Measurements from ENCODE around the gene SFXN5. TPM values are rescaled to one million over a fixed set of nuclear protein-coding genes. Genes with fewer than 3 reads are reported as not detected.

The SFXN5 gene
- total RNA-seq, 4 donors from 2014 or later: 5.7 to 11.8 (median 6.7) TPM

GRCh38 chr2:73105511-73105971, 34.0 kb upstream of the SFXN5 start:
- WGBS, 2 donors (ENCODE audit: low coverage in 1 of 2): no CpG with 5 or more reads among the region's 2 CpGs
- Histone ChIP-seq H3K27ac (no peak overlapping the region), H3K4me1 (peaks cover 0 to 78% (median 11%) of the 10 kb centered on the region in 3 donors), H3K36me3 (no peaks in the 10 kb centered on the region), H3K9me3 (no peaks in the 10 kb centered on the region), H3K27me3 (no peaks in the 10 kb centered on the region), H3K4me3 (no peak overlapping the region)
- no peak for TF ChIP-seq POLR2AphosphoS5 (IDR thresholded peaks at IDR 0.05)
- TF ChIP-seq POLR2A (IDR thresholded peaks at IDR 0.05): no peak
- TF ChIP-seq EP300 (IDR thresholded peaks at IDR 0.05): no peak
- no peak for TF ChIP-seq CTCF (IDR thresholded peaks at IDR 0.05)
- no peak for ATAC-seq

- Histone ChIP-seq H3K36me3 (no peaks in the 10 kb centered on the region), H3K9me3 (no peaks in the 10 kb centered on the region), H3K4me3 (no peak overlapping the region), H3K27me3 (no peaks in the 10 kb centered on the region), H3K27ac (no peak overlapping the region), H3K4me1 (peaks cover 0 to 71% (median 6%) of the 10 kb centered on the region in 3 donors)
- WGBS, 2 donors (ENCODE audit: low coverage in 1 of 2): 89 to 97% methylated on average over 3 of the region's 3 CpGs
- TF ChIP-seq POLR2A (IDR thresholded peaks at IDR 0.05): no peak
- TF ChIP-seq EP300 (IDR thresholded peaks at IDR 0.05): no peak
- TF ChIP-seq CTCF (IDR thresholded peaks at IDR 0.05): no peak
- no peak for TF ChIP-seq POLR2AphosphoS5 (IDR thresholded peaks at IDR 0.05)
- ATAC-seq: no peak
Observed at GRCh38 chr2:73104933-73105332, 33.4 kb upstream of the SFXN5 start.

- Histone ChIP-seq H3K27ac (no peak overlapping the region), H3K36me3 (no peaks in the 10 kb centered on the region), H3K4me3 (no peak overlapping the region), H3K27me3 (no peaks in the 10 kb centered on the region), H3K4me1 (peaks cover 0 to 53% (median 6%) of the 10 kb centered on the region in 3 donors), H3K9me3 (no peaks in the 10 kb centered on the region)
- WGBS, 2 donors (ENCODE audit: low coverage in 1 of 2): 65 to 92% methylated on average over 2 of the region's 2 CpGs
- TF ChIP-seq POLR2AphosphoS5 (IDR thresholded peaks at IDR 0.05) (no peak), CTCF (IDR thresholded peaks at IDR 0.05) (no peak), EP300 (IDR thresholded peaks at IDR 0.05) (no peak)
- ATAC-seq: no peak
Observed at GRCh38 chr2:73103018-73103542, 31.6 kb upstream of the SFXN5 start.

DNA sequence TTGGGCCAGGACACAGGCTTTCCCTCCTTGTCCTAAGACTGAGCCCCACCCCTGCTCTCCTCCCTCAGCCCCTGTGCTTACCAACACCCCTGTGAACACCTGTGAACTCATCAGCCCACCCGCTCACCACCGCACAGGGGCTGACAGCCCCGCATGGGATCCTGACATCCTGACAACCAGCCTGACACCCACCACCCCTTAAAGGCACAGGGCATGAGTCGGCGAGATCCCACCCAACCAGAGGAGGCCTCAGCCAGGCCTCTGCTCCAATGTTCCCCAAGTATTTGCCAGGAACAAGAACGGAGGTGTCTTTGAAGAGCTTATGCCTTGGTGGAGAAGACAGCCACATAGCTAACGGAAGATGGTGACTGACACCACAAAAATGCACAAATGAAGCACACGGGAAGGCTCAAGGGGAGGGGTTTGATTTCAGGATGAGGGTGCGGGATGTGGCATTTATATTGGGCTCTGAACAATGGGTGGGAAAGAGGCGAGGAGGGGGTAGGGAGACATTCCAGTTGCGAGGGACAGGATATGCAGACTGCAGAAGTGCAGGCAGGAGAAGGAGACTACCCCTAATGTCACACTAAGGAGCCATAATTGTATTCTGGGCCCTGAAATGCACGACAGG, 30.2 kb upstream of the SFXN5 start:
- Histone ChIP-seq H3K4me1 (peaks cover 0 to 45% (median 2%) of the 10 kb centered on the region in 3 donors), H3K27ac (no peak overlapping the region), H3K36me3 (no peaks in the 10 kb centered on the region), H3K4me3 (no peak overlapping the region), H3K27me3 (no peaks in the 10 kb centered on the region), H3K9me3 (no peaks in the 10 kb centered on the region)
- ATAC-seq: no peak
- TF ChIP-seq EP300 (IDR thresholded peaks at IDR 0.05): no peak
- no peak for TF ChIP-seq POLR2A (IDR thresholded peaks at IDR 0.05)
- TF ChIP-seq CTCF (IDR thresholded peaks at IDR 0.05): no peak
- WGBS, 2 donors (ENCODE audit: low coverage in 1 of 2): 75 to 84% methylated on average over 4 to 5 of the region's 12 CpGs

GRCh38 chr2:73100956-73101355, 29.4 kb upstream of the SFXN5 start:
- Histone ChIP-seq H3K27me3 (no peaks in the 10 kb centered on the region), H3K36me3 (no peaks in the 10 kb centered on the region), H3K4me1 (peaks cover 0 to 37% (median 0%) of the 10 kb centered on the region in 3 donors), H3K9me3 (no peaks in the 10 kb centered on the region), H3K27ac (no peak overlapping the region), H3K4me3 (no peak overlapping the region)
- ATAC-seq: no peak
- WGBS, 2 donors (ENCODE audit: low coverage in 1 of 2): 100% methylated on average over 4 of the region's 4 CpGs; no CpG with 5 or more reads in 1 of the 2 donors
- TF ChIP-seq CTCF (IDR thresholded peaks at IDR 0.05): no peak
- no peak for TF ChIP-seq POLR2AphosphoS5 (IDR thresholded peaks at IDR 0.05)
- TF ChIP-seq POLR2A (IDR thresholded peaks at IDR 0.05): no peak
- TF ChIP-seq EP300 (IDR thresholded peaks at IDR 0.05): no peak
